Lower leg skin (tissue), 4 donors: Measurements from ENCODE around the gene ARFIP1. TPM values are rescaled to one million over a fixed set of nuclear protein-coding genes. Genes with fewer than 3 reads are reported as not detected.
"Not testable (repeated sequence)": the region's sequence is repeated elsewhere in the genome, so short reads cannot be mapped to it uniquely, and the experiment has no call there.

Experiments
- DNase-seq, 2 donors: peaks; one replicate each; pipeline ENCODE4 v3.0.0-alpha.2; 2019; ENCODE audit warnings: low spot score in 2 of 2
- H3K4me3 ChIP-seq: fragments of 200-600 bp; sonication (generic); 2 replicates; pipeline ENCODE4 v1.5.1; 2017; ENCODE audit warnings: mild to moderate bottlenecking, low read depth; ENCODE audit not compliant: poor library complexity, severe bottlenecking
- POLR2A ChIP-seq, 2 donors: fragments of 450-650 bp; IDR thresholded peaks; one replicate each; pipeline ENCODE4 v1.6.1; 2016 to 2017; ENCODE audit warnings: antibody characterized with exemption in 2 of 2, mild to moderate bottlenecking in 1 of 2, moderate library complexity in 1 of 2
- WGBS, 2 donors: methylation state at CpG; one replicate each; pipeline ENCODE4 v1.1.5; 2018; 5-methylcytosine and 5-hydroxymethylcytosine counted together
- intact Hi-C: fragments of 100-400 bp; cut with DNase I; formaldehyde crosslinking; loops from one replicate; pipeline ENCODE4 v1.15.0; 2023; ENCODE audit warnings: low total_unique reads
- total RNA-seq, 4 donors: library from RNA; depleted of rRNA; stranded (reverse); fragments of >200 nt; gene quantifications; one replicate each; pipeline ENCODE4 v1.1.0, GENCODE V29; 2016
- TF ChIP-seq, protein P1 (sequence below), 3 donors: fragments of 450-650 bp; IDR thresholded peaks; one replicate each; pipeline ENCODE4 v1.5.1; 2016; ENCODE audit warnings: antibody characterized with exemption in 3 of 3, mild to moderate bottlenecking in 3 of 3, moderate library complexity in 2 of 3

The ARFIP1 gene
- total RNA-seq, 4 donors from 2014 or later = 21.3 to 36.1 (median 33.2) TPM

DNA sequence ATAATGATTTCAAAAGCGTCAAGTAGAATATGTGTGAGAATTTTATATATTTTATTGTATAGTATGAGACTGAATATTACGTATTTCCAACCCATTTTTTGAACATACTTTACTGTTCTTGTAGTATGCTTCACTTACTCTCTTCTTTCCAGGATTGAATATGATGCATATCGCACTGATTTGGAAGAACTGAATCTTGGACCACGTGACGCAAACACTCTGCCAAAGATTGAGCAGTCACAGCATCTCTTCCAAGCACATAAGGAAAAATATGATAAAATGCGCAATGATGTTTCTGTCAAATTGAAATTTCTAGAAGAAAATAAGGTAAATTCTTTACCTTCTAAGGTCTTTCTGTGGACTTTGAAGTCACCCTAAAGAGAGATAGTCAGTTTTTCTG lies 108.2 kb downstream of the ARFIP1 start:
- no peak overlapping the region for H3K4me3 ChIP-seq
- no peak for DNase-seq
- intact Hi-C loops = no loop called here
- TF ChIP-seq POLR2A (IDR thresholded peaks at IDR 0.05) = no peak
- TF ChIP-seq, protein P1, sequence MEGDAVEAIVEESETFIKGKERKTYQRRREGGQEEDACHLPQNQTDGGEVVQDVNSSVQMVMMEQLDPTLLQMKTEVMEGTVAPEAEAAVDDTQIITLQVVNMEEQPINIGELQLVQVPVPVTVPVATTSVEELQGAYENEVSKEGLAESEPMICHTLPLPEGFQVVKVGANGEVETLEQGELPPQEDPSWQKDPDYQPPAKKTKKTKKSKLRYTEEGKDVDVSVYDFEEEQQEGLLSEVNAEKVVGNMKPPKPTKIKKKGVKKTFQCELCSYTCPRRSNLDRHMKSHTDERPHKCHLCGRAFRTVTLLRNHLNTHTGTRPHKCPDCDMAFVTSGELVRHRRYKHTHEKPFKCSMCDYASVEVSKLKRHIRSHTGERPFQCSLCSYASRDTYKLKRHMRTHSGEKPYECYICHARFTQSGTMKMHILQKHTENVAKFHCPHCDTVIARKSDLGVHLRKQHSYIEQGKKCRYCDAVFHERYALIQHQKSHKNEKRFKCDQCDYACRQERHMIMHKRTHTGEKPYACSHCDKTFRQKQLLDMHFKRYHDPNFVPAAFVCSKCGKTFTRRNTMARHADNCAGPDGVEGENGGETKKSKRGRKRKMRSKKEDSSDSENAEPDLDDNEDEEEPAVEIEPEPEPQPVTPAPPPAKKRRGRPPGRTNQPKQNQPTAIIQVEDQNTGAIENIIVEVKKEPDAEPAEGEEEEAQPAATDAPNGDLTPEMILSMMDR (IDR thresholded peaks at IDR 0.05) = no peak
- 93 to 94% methylated on average over 6 of the region's 6 CpGs for WGBS, 2 donors

DNA sequence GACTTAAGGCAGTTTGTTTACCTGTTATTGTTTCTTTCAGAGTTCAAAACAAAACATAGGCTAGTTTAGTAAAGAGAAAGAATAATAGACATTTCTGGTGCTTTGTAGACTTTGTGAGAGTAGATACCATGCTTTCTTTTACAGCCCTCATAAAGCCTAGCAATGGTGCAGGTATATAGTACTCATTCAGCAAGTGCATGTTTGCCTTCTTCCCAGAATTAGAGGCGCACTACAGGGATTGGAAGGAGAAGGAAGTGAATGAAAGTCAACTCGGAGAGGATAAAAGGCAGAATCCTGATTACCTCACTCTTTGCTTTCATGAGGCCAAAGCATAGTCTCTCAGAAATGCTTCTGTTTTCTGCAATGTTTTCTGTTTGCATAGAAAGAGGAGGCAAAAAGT lies 113.2 kb downstream of the ARFIP1 start:
- intact Hi-C loops = no loop called here
- H3K4me3 ChIP-seq = no peak overlapping the region
- TF ChIP-seq, protein P1 (IDR thresholded peaks at IDR 0.05) = no peak
- TF ChIP-seq POLR2A (IDR thresholded peaks at IDR 0.05) = no peak
- no peak for DNase-seq
- 75 to 91% methylated on average over 2 of the region's 2 CpGs for WGBS, 2 donors

DNA sequence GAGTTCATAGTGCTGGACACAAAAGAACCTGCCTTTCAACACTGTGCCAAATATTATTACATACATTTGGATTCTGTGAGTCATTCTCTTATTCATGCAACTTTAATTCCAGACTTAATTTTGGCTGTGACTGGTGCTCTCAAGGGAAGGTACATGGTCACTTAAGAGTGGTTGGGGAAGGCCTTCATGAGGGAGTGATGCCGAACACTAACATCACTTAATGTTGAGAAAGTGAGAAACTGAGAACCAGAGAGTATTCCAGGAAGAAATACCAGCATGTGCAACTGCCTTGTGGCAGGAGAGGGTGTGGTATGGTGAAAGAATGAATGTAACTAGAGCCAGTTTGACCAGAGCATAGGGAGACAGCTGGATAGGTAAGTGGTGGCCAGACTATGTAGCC lies 114.9 kb downstream of the ARFIP1 start:
- intact Hi-C loops = no loop called here
- TF ChIP-seq POLR2A (IDR thresholded peaks at IDR 0.05) = no peak
- TF ChIP-seq, protein P1 (IDR thresholded peaks at IDR 0.05) = no peak
- no peak overlapping the region for H3K4me3 ChIP-seq
- 82 to 90% methylated on average over 1 of the region's 1 CpG for WGBS, 2 donors
- DNase-seq = no peak

DNA sequence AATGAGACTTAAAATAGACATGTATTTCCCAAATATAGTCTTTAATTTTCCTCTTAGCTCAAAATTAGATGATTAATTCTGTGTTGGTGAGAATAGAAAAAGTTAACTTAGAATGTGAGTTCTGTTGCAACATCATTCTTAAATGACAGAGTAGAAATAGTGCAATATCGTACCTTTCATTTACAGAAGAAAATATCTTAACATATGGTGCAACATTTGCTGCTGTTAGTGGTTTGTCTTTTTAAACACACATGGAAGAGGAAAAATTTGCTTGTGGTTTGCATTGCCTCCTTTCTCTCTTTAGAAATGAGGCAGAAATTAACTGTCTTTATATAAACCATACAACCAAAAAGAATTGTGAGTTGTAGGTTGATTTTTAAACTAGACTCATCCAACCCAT lies 117.1 kb downstream of the ARFIP1 start:
- no peak overlapping the region for H3K4me3 ChIP-seq
- TF ChIP-seq, protein P1 (IDR thresholded peaks at IDR 0.05) = no peak
- no peak for TF ChIP-seq POLR2A (IDR thresholded peaks at IDR 0.05)
- intact Hi-C loops = no loop called here
- 65 to 72% methylated on average over 1 of the region's 1 CpG for whole genome bisulfite sequencing, 2 donors
- no peak for DNase-seq

DNA sequence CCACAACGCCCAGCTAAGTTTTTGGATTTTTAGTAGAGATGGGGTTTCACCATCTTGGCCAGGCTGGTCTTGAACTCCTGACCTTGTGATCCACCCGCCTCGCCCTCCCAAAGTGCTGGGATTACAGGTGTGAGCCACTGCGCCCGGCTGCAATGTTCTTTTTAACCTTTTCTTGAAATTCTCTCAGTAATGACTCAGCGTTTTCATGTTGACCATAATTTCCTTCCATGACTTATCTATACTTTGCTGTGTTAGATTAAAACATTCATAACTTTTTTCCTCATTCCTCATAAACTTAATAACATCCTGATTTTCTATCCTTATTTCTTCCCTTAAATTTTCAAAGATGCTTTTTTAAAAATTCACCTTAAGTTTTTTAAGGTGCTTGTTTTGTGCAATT lies 118.4 kb downstream of the ARFIP1 start:
- 90 to 92% methylated on average over 6 of the region's 6 CpGs for WGBS, 2 donors
- intact Hi-C loops, H3K4me3 ChIP-seq, DNase-seq: not testable (repeated sequence)

DNA sequence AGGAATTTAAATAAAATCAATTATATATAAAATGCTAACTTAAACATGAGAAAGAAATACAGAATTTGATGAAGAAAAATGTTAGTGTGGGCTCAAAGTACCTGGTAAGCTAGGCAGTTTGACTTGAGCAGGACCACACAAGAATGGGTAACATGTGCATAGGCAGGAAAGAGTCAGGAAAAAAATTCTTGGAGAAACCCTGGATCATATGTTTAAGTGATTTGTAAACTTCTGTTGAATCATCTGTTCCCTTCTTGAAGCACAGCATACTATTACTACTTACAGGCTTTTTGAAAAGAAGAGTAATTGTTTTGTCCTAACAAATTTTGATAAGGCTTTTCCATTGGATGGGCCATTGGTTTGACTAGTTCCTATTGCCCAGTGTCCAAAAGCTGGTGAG lies 118.9 kb downstream of the ARFIP1 start:
- intact Hi-C loops = no loop called here
- DNase-seq = no peak
- TF ChIP-seq POLR2A (IDR thresholded peaks at IDR 0.05) = no peak
- TF ChIP-seq, protein P1 (IDR thresholded peaks at IDR 0.05) = no peak
- no peak overlapping the region for H3K4me3 ChIP-seq
